CD14-positive monocyte (primary cell): ENCODE measurements around the gene ABAT. TPM values are rescaled to one million over a fixed set of nuclear protein-coding genes. Genes with fewer than 3 reads are reported as not detected.
A peak's percentile ranks its signal among the peaks of the same experiment; 100 is the strongest.

Experiments
- DNase-seq, 3 donors: peaks; one replicate each; pipeline ENCODE4 v3.0.0-alpha.2; 2011 to 2022
- H2AFZ ChIP-seq: 2 replicates; pipeline ENCODE4 v1.6.0; 2012; ENCODE audit warnings: mild to moderate bottlenecking, low read depth, low read length, inconsistent platforms; ENCODE audit not compliant: insufficient read depth, poor library complexity, severe bottlenecking
- H3K27ac ChIP-seq, 2 donors: 1 replicate in 1 of 2; 2 replicates in 1 of 2; pipeline ENCODE4 v1.5.1; 2012 to 2013; ENCODE audit warnings: low read length in 2 of 2, control low read depth in 1 of 2, inconsistent platforms in 1 of 2, low read depth in 1 of 2, mild to moderate bottlenecking in 1 of 2
- H3K27me3 ChIP-seq, 2 donors: one replicate each; pipeline versions ENCODE4 v1.6.0 to v1.6.1; 2011 to 2013; ENCODE audit warnings: low read length in 2 of 2; ENCODE audit not compliant: control insufficient read depth in 2 of 2, insufficient read depth in 2 of 2
- H3K36me3 ChIP-seq, 2 donors: replicated peaks in 1 of 2; 1 replicate in 1 of 2; 2 replicates in 1 of 2; pipeline versions ENCODE4 v1.5.1 to v1.6.1; 2012 to 2013; ENCODE audit warnings: low read length in 2 of 2, control low read depth in 1 of 2, inconsistent platforms in 1 of 2, mild to moderate bottlenecking in 1 of 2; ENCODE audit not compliant: insufficient read depth in 2 of 2, control insufficient read depth in 1 of 2
- H3K4me1 ChIP-seq, 2 donors: 1 replicate in 1 of 2; 2 replicates in 1 of 2; pipeline versions ENCODE4 v1.5.1 to v1.6.1; 2012 to 2013; ENCODE audit warnings: low read length in 2 of 2, control low read depth in 1 of 2, inconsistent platforms in 1 of 2, mild to moderate bottlenecking in 1 of 2, moderate library complexity in 1 of 2; ENCODE audit not compliant: insufficient read depth in 2 of 2, control insufficient read depth in 1 of 2
- H3K4me2 ChIP-seq: replicated peaks from 2 replicates; pipeline ENCODE3; 2012; ENCODE audit warnings: low read length, moderate library complexity, mild to moderate bottlenecking; ENCODE audit not compliant: poor library complexity, severe bottlenecking; ENCODE audit errors: extremely low read depth
- H3K4me3 ChIP-seq, 3 experiments: fragments of 200-600 bp in 1 of 3; sonication (generic) in 1 of 3; replicated peaks in 1 of 3; 1 replicate in 2 of 3; 2 replicates in 1 of 3; pipeline ENCODE4 v1.5.1; 2011 to 2013; ENCODE audit warnings: low read length in 3 of 3, mild to moderate bottlenecking in 3 of 3, control low read depth in 2 of 3, low read depth in 2 of 3, inconsistent platforms in 1 of 3, moderate library complexity in 1 of 3
- H3K79me2 ChIP-seq: 2 replicates; pipeline ENCODE4 v1.6.0; 2012; ENCODE audit warnings: mild to moderate bottlenecking, control low read depth, inconsistent platforms, low read length, moderate library complexity; ENCODE audit not compliant: insufficient read depth
- H3K9ac ChIP-seq: 2 replicates; pipeline ENCODE4 v1.6.0; 2017; ENCODE audit warnings: low read length, mild to moderate bottlenecking; ENCODE audit not compliant: insufficient read depth, poor library complexity, severe bottlenecking
- H3K9me3 ChIP-seq, 2 donors: replicated peaks in 1 of 2; 1 replicate in 1 of 2; 2 replicates in 1 of 2; pipeline versions ENCODE4 v1.5.1 to v1.6.1; 2012 to 2013; ENCODE audit warnings: low read length in 2 of 2, control low read depth in 1 of 2; ENCODE audit not compliant: control insufficient read depth in 1 of 2, insufficient read depth in 1 of 2
- H4K20me1 ChIP-seq: 2 replicates; pipeline ENCODE4 v1.6.0; 2012; ENCODE audit warnings: mild to moderate bottlenecking, low read length, control low read depth, moderate library complexity; ENCODE audit not compliant: insufficient read depth
- H3K27ac Mint-ChIP-seq, 7 donors: one replicate each; pipeline ENCODE4 v1.8.0; 2020; ENCODE audit warnings: mild to moderate bottlenecking in 7 of 7, mixed read lengths in 7 of 7, moderate library complexity in 6 of 7, inconsistent platforms in 2 of 7
- H3K27me3 Mint-ChIP-seq, 3 donors: one replicate each; pipeline ENCODE4 v1.8.0; 2021 to 2022; ENCODE audit warnings: low read depth in 3 of 3, mild to moderate bottlenecking in 3 of 3, mixed read lengths in 3 of 3, moderate library complexity in 3 of 3, inconsistent platforms in 1 of 3
- H3K36me3 Mint-ChIP-seq, 2 donors: one replicate each; pipeline ENCODE4 v1.8.0; 2020; ENCODE audit warnings: mixed read lengths in 2 of 2, inconsistent platforms in 1 of 2, mild to moderate bottlenecking in 1 of 2
- H3K4me1 Mint-ChIP-seq: one replicate; pipeline ENCODE4 v1.8.0; 2020; ENCODE audit warnings: mild to moderate bottlenecking, mixed read lengths
- H3K4me3 Mint-ChIP-seq, 2 donors: one replicate each; pipeline ENCODE4 v1.8.0; 2020; ENCODE audit warnings: mild to moderate bottlenecking in 2 of 2, mixed read lengths in 2 of 2, moderate library complexity in 1 of 2
- H3K9me3 Mint-ChIP-seq, 7 donors: one replicate each; pipeline ENCODE4 v1.8.0; 2020 to 2022; ENCODE audit warnings: mixed read lengths in 7 of 7, mild to moderate bottlenecking in 6 of 7, moderate library complexity in 6 of 7, inconsistent platforms in 2 of 7
- WGBS: methylation state at CpG from one replicate; pipeline ENCODE4 v1.1.5; 2013; ENCODE audit warnings: missing lambda C conversion rate; ENCODE audit not compliant: insufficient coverage; 5-methylcytosine and 5-hydroxymethylcytosine counted together
- intact Hi-C, 2 donors: fragments of 100-400 bp; cut with micrococcal nuclease; formaldehyde crosslinking; loops; one replicate each; pipeline versions ENCODE4 v1.15.0 to v1.15.1; 2023
- polyA plus RNA-seq, 3 donors: library from polyadenylated mRNA; depleted of rRNA in 1 of 3; unstranded in 2 of 3; stranded (reverse) in 1 of 3; fragments of 300-500 nt in 2 of 3; fragments of >200 nt in 1 of 3; fragmentation: Illumina TruSeq in 2 of 3; gene quantifications; 1 replicate in 2 of 3; 2 replicates in 1 of 3; pipeline ENCODE4 v1.2.3, GENCODE V29; 2012 to 2021
- small RNA-seq: library from RNA; depleted of rRNA; stranded (forward); fragments of <200 nt; gene quantifications from one replicate; pipeline ENCODE3, GENCODE V24; 2012; ENCODE audit warnings: low read depth; ENCODE audit not compliant: insufficient read length
- TF ChIP-seq, protein P1 (sequence below): fragments of 200-600 bp; IDR thresholded peaks from one replicate; pipeline ENCODE4 v1.8.0; 2022; ENCODE audit warnings: antibody characterized with exemption, mild to moderate bottlenecking

ABAT gene
- polyA plus RNA-seq, 3 donors: 4.9 to 11.8 (median 8.7) TPM

DNA sequence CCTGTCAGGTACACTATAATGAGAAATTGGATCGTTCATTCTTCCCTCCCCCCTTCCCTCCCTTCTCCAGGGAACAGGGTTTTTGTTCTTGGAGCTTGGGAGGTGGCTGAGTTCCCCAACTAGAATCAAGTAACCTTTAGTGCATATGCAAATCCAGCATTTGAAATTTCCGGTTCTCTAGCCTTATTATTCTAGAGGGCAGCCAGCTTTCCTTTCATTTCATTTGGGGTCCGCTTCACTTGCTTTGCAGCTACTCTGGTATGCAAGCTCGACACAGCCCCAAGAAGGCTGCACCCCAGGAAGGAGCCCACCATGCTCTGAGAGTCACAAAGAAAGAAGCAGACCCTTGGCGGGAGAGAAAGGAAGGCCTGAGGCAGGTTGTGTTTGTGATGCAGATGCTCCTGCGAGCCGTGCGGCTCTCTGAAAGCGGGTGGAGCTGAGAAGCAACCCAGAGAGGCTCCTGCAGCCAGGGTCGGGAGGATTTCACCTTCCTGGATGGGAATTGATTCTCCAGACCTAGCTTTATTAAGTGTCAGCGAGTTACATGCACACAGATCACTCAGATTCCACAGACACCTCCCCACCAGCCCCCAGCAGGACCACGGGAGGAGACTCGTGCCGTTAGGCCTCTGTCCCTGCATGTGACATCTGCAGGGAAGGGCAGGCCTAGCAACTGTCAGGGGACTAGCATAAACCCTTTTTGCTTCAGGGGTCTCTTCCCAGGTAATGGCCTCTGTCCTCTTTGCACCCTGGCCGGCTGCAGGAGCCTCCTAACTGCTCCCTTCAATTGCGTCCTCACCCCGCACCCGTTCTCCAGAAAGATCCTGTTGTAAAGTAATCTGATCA is 157.7 kb downstream of the ABAT start:
- intact Hi-C loops: no loop called here
- Mint-ChIP-seq H3K27me3 (peaks cover 0 to 4% (median 3%) of the 10 kb centered on the region in 3 donors), H3K4me1 (peaks cover 15% of the 10 kb centered on the region), H3K27ac (peak overlapping the region in 2 of 7 donors; percentile 22 to 92), H3K9me3 (peaks cover 0 to 2% (median 0%) of the 10 kb centered on the region in 7 donors), H3K4me3 (no peak overlapping the region), H3K36me3 (peaks cover 57% of the 10 kb centered on the region in 2 donors)
- peaks cover 5% of the 10 kb centered on the region in 2 donors for H3K4me1 ChIP-seq
- H3K27ac ChIP-seq: no peak overlapping the region
- WGBS: 92% methylated on average over 13 of the region's 18 CpGs
- no peaks in the 10 kb centered on the region for H3K9me3 ChIP-seq
- H3K4me3 ChIP-seq: no peak overlapping the region
- no peaks in the 10 kb centered on the region for H3K27me3 ChIP-seq
- peaks cover 29 to 48% of the 10 kb centered on the region in 2 donors for H3K36me3 ChIP-seq
- TF ChIP-seq, protein P1, sequence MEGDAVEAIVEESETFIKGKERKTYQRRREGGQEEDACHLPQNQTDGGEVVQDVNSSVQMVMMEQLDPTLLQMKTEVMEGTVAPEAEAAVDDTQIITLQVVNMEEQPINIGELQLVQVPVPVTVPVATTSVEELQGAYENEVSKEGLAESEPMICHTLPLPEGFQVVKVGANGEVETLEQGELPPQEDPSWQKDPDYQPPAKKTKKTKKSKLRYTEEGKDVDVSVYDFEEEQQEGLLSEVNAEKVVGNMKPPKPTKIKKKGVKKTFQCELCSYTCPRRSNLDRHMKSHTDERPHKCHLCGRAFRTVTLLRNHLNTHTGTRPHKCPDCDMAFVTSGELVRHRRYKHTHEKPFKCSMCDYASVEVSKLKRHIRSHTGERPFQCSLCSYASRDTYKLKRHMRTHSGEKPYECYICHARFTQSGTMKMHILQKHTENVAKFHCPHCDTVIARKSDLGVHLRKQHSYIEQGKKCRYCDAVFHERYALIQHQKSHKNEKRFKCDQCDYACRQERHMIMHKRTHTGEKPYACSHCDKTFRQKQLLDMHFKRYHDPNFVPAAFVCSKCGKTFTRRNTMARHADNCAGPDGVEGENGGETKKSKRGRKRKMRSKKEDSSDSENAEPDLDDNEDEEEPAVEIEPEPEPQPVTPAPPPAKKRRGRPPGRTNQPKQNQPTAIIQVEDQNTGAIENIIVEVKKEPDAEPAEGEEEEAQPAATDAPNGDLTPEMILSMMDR: no peak
- H2AFZ ChIP-seq: no peak overlapping the region
- peaks cover 4% of the 10 kb centered on the region for H3K79me2 ChIP-seq
- no peak overlapping the region for H3K4me2 ChIP-seq
- no peak for DNase-seq
- H3K9ac ChIP-seq: no peak overlapping the region
- no peaks in the 10 kb centered on the region for H4K20me1 ChIP-seq

DNA sequence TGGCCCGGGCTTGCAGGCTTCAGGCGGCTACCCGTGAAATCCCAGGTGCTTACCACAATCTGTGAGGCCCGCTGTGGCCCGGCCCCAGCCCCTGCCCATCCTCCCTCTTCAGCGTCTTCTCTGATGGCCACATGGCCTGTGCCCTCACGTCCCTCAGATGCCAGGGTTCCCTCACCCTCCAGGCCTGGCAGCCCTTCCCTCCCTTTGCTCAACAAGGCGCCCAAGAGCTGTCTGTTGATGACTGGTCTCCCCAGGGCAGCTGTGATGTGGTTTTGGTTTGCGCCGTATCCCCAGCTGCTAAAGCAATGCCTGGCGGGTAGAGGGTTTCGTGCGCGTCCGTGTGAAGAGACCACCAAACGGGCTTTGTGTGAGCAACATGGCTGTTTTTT is 158.3 kb downstream of the ABAT start:
- Histone ChIP-seq H3K27me3 (no peaks in the 10 kb centered on the region), H3K27ac (no peak overlapping the region), H3K9ac (no peak overlapping the region), H4K20me1 (no peaks in the 10 kb centered on the region), H3K79me2 (peaks cover 4% of the 10 kb centered on the region), H3K4me2 (no peak overlapping the region), H3K4me1 (peaks cover 5% of the 10 kb centered on the region in 2 donors), H2AFZ (no peak overlapping the region), H3K36me3 (peaks cover 29 to 48% of the 10 kb centered on the region in 2 donors), H3K4me3 (no peak overlapping the region), H3K9me3 (no peaks in the 10 kb centered on the region)
- H3K4me3 Mint-ChIP-seq: no peak overlapping the region
- peaks cover 56 to 57% of the 10 kb centered on the region in 2 donors for H3K36me3 Mint-ChIP-seq
- H3K9me3 Mint-ChIP-seq: peaks cover 0 to 2% (median 0%) of the 10 kb centered on the region in 7 donors
- intact Hi-C loops: no loop called here
- WGBS: 52% methylated on average over 15 of the region's 16 CpGs
- peaks cover 15% of the 10 kb centered on the region for H3K4me1 Mint-ChIP-seq
- H3K27me3 Mint-ChIP-seq: peaks cover 0 to 4% (median 3%) of the 10 kb centered on the region in 3 donors
- TF ChIP-seq, protein P1: no peak
- H3K27ac Mint-ChIP-seq: peak overlapping the region in 2 of 7 donors; percentile 68 to 92
- DNase-seq: no peak

Small RNA genes within 50 kb of the gene (small RNA-seq; reads per million reads assigned to genes)
- not detected for gene AC007224.1
- gene RN7SL743P: not detected
- not detected for gene RNU7-63P

Other genes starting within 250 kb of the ABAT start
- gene TMEM114, start 84.1 kb upstream of the ABAT start, polyA plus RNA-seq: not detected
- gene METTL22, start 52.9 kb upstream of the ABAT start, polyA plus RNA-seq: 10 to 100 TPM; 36.0 to 44.0 (median 38.9) TPM
- 1 to 10 TPM; 3.8 to 4.5 (median 4.4) TPM for gene TMEM186, start 123.0 kb downstream of the ABAT start, polyA plus RNA-seq
- 10 to 100 TPM; 15.2 to 22.9 (median 17.8) TPM for gene PMM2, start 123.2 kb downstream of the ABAT start, polyA plus RNA-seq
- gene CARHSP1, start 194.4 kb downstream of the ABAT start, polyA plus RNA-seq: 10 to 100 TPM; 32.0 to 60.3 (median 52.0) TPM
- gene LITAFD, start 207.7 kb downstream of the ABAT start, polyA plus RNA-seq: not detected